Mucosa of gallbladder (tissue), 1 donor: ENCODE results near the gene RAB5A. TPM values are rescaled to one million over a fixed set of nuclear protein-coding genes. Genes with fewer than 3 reads are reported as not detected.
A peak's percentile ranks its signal among the peaks of the same experiment; 100 is the strongest.
"Not testable (repeated sequence)": the region's sequence is repeated elsewhere in the genome, so short reads cannot be mapped to it uniquely, and the experiment has no call there.

ENCODE experiments used
- DNase-seq: peaks from one replicate; pipeline ENCODE4 v3.0.0-alpha.2; 2020; ENCODE audit warnings: low spot score
- total RNA-seq: library from RNA; stranded (reverse); gene quantifications from one replicate; pipeline ENCODE4 v1.2.1, GENCODE V29; 2021
- donor health status: DM: no; HTN: no; CAD: no.

Gene RAB5A
- total RNA-seq, 1 donor from 2014 or later: 53.6 TPM

- peak; percentile 29 for DNase-seq
Observed at GRCh38 chr3:19947549-19948225, 790 bp downstream of the RAB5A start.

DNA sequence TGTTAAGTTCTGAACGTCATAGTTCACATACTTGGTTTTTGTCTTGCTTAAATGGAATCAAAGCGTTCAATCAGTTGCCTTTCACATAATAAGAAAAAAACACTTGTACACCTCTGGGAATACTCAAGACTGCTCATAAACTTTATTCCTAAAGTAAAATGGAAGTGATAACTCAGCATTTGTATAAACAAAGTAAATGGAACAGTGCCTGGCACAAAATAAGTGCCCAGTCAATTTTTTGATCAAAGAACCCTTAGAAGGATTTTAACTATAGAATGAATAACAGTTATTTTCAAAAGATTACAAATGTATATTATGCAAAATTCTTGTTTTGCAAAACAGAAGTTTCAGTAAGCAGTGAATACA is 1.3 kb downstream of the RAB5A start:
- no peak for DNase-seq

DNA sequence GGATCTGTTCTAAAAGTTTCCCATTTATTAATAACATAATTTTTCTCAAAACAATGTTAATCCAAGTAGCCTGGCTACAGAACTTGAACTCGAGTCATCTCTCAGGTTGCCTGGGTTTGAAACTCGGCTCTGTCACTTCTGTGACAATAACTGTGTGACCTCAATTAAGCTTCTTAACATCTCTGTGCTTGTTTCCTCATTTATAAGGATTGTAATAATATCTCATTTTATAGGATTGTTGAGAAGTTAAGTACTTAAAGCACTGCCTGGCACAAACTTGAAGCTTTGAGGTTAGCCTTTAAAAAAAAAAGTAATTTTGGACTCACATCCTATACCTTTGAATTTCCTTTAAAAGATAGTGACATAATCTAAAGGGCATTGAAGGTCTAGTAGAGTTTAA is 3.4 kb downstream of the RAB5A start:
- no peak for DNase-seq

DNA sequence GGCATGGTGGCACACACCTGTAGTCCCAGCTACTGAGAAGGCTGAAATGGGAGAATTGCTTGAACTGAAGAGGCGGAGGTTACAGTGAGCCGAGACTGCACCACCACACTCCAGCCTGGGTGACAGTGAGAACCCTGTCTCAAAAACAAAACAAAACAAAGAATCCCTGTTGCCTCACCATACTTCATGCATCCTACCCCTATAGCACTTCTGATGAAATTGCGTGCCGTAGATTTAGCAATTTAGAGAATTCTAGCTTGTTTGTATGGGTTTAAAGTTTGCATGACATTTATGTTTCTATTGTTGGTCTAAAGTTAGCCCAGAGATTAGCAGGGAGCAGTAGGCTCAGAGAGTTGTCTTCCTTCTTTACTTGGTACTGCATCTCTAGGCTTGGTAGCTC is 7.8 kb downstream of the RAB5A start:
- DNase-seq: no peak

GRCh38 chr3:19957354-19957753 is 10.5 kb downstream of the RAB5A start:
- DNase-seq: not testable (repeated sequence)

DNA sequence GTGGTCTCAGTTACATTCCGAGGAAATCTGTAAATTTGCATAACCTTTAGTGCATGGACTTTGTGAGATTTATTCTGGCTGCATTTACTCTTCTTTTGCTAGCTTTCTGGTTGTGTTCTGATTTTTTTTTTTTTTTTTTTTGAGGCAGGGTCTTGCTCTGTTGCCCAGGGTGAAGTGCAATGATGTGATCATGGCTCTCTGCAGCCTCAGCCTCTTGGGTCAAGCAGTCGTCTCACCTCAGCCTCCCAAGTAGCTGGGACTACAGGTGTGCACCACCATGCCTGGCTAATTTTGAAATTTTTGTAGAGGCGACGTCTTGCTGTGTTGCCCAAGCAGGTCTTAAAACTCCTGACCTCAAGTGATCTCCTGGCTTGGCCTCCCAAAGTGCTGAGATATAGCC is 12.6 kb downstream of the RAB5A start:
- no peak for DNase-seq

DNA sequence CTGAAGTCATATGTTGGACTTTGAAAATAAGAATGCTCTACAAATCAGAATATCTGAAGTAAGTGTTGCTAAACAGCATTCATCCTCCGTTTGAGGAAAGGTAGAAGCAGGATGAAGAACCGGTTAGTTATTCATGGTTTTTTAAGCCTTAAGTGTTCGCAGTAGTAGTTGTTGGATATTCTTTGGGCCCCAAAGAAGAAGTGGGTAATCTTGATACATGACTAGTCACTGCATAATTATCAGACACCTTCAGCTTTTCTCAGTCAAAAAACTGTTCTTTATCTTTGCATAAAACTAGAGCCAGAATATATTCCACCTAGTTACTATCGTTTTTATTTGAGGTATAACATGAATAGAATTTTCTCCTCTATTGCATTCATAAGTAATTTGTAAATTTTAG is 13.8 kb downstream of the RAB5A start:
- no peak for DNase-seq

- no peak for DNase-seq
Observed at GRCh38 chr3:19961960-19962359, 15.1 kb downstream of the RAB5A start.

- no peak for DNase-seq
Observed at GRCh38 chr3:19967208-19967607, 20.3 kb downstream of the RAB5A start.

DNA sequence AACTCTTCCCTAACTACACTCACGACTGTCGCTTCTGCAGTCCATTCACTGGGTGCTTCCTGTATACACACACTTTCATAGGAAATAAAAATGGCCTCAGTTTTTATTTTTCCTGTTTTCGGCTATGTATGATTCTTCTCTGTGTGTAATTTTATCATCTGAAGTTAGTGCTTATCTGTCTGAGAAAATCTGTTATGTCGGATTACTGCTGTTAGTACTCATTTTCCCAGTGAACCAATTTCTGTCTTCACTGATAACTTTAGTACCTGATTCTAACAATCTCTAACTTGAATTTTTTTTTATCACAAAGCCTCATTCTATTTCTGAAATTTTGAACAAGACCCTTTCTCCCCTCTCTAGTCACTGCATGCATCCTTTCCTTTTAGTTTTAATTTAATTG is 20.9 kb downstream of the RAB5A start:
- DNase-seq: no peak

GRCh38 chr3:19970327-19970726 is 23.4 kb downstream of the RAB5A start:
- no peak for DNase-seq

- no peak for DNase-seq
Observed at GRCh38 chr3:19972054-19972453, 25.2 kb downstream of the RAB5A start.

DNA sequence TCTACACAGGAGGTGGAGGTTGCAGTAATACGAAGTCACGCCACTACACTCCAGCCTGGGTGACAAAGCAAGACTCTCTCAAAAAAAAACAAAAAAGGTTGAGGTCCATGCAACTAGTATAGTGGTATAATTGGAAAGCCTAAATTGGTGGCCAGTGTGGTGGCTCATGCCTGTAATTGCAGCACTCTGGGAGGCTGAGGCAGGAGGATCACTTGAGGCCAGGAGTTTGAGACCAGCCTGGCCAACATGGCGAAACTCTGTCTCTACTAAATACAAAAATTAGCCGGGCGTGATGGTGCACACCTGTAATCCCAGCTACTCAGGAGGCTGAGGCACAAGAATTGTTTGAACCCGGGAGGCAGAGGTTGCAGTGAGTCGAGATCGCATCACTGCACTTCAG is 42.0 kb downstream of the RAB5A start:
- DNase-seq: not testable (repeated sequence)

DNA sequence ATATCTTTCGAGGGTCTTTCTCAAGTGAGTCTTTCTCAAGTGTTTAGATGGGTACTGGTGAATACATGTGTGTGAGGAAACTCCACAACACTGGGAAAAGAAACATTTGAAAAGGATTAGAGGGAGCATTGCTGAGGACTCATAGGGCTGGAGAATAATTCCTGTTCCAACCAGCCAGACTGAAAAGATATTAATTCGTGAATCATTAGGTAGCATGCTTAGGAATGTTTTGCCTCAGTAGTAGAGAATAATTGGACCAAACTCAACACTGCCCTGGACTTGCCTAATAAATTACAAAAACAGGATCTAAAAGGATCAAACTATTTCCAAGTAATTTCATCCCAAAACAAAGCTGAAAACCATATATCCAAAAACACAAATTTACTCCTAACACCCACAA is 47.9 kb downstream of the RAB5A start:
- no peak for DNase-seq

GRCh38 chr3:19997502-19997901 is 50.6 kb downstream of the RAB5A start:
- no peak for DNase-seq

- no peak for DNase-seq
Observed at GRCh38 chr3:20001932-20002331, 55.0 kb downstream of the RAB5A start.

GRCh38 chr3:20007960-20008359 is 61.1 kb downstream of the RAB5A start:
- no peak for DNase-seq

DNA sequence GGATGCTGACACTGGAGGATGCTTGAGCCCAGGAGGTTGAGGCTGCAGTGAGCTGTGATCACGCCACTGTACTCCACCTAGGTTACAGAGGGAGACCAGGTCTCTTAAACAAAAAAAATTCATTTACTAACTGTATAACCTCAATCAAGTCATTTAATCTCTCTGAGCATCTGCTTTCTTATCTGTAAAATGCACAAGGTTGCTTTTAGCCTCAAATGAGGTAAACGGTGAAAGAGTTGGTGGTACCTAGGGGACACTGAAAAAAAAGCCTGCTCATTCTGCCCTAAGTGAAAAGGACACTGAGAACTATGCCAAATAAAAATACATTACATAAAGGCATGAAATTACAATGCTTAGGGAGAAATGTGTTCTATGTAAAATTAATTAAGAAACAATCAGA is 61.7 kb downstream of the RAB5A start:
- no peak for DNase-seq

- no peak for DNase-seq
Observed at GRCh38 chr3:20012164-20012563, 65.3 kb downstream of the RAB5A start, which contains the start of gene PP2D1. Gene PP2D1 (minus strand): TSS chr3:20012264. CDS start chr3:20012072, 192 bp downstream.

GRCh38 chr3:20013396-20013795 is 66.5 kb downstream of the RAB5A start:
- no peak for DNase-seq

GRCh38 chr3:20015525-20015924 is 68.6 kb downstream of the RAB5A start:
- no peak for DNase-seq

- DNase-seq: not testable (repeated sequence)
Observed at GRCh38 chr3:20016076-20016475, 69.2 kb downstream of the RAB5A start.

DNA sequence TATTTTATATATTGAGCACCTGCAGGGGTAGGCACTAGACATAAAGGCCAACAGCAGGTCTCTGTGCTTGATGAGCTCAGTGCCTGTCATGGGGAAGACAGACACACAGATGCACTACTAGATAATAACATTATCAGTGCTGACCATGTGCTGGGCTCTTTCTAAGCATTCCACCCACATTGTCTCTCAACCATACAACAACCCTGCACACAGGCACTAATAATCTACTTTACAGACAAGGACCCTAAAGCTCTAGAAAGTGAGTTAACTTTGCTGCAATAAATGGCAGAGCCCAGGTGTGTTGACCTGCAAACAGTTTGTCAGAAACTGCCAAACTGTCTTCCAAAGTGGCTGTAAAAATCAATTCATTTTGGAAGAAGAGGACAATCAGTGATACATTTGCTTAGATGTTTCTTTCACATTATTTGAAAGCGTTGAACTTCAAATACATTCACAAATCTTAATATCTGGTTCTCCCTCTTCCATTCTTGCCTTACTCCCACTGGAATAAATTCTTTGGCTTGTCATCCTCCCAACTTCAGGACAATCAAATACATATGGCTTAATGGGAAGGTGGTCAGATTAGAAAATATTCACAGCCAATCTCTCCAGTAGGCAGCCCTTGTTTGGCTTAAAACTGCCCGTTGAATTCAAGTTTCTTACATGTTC is 76.2 kb downstream of the RAB5A start:
- no peak for DNase-seq
